Gastrocnemius medialis (tissue), 4 donors: Measurements from ENCODE around the gene IL22.

ENCODE experiments used
- POLR2A ChIP-seq, 2 donors: fragments of 450-650 bp; IDR thresholded peaks; one replicate each; pipeline ENCODE4 v1.6.1; 2017; ENCODE audit warnings: antibody characterized with exemption in 2 of 2, mild to moderate bottlenecking in 2 of 2, moderate library complexity in 2 of 2
- TF ChIP-seq, protein P1 (sequence below), 5 experiments: fragments of 450-650 bp in 3 of 5; fragments of 200-600 bp in 2 of 5; sonication (generic) in 2 of 5; IDR thresholded peaks in 4 of 5; conservative IDR thresholded peaks in 1 of 5; 1 replicate in 4 of 5; 2 replicates in 1 of 5; pipeline ENCODE4 v1.5.1; 2016 to 2019; ENCODE audit warnings: antibody characterized with exemption in 5 of 5, mild to moderate bottlenecking in 3 of 5, moderate library complexity in 3 of 5

DNA sequence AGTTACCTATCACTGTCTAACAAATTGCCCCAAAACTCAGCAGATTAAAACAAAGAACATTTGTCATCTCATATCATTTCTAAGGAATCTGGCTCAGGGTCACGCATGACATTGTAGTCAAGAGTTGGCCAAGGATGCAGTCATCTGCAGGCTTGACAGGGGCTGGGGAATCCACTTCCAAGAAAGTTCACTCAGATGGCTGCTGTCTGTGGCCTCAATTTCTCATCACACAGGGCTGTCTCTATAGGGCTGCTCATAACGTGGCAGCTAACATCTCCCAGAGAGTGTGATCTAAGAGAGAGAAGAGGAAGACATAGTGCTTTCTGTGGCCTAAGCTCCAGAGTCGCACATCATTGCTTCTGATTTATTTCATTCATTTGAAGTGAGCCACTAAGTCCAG, 17.0 kb upstream of the IL22 start:
- TF ChIP-seq, protein P1, sequence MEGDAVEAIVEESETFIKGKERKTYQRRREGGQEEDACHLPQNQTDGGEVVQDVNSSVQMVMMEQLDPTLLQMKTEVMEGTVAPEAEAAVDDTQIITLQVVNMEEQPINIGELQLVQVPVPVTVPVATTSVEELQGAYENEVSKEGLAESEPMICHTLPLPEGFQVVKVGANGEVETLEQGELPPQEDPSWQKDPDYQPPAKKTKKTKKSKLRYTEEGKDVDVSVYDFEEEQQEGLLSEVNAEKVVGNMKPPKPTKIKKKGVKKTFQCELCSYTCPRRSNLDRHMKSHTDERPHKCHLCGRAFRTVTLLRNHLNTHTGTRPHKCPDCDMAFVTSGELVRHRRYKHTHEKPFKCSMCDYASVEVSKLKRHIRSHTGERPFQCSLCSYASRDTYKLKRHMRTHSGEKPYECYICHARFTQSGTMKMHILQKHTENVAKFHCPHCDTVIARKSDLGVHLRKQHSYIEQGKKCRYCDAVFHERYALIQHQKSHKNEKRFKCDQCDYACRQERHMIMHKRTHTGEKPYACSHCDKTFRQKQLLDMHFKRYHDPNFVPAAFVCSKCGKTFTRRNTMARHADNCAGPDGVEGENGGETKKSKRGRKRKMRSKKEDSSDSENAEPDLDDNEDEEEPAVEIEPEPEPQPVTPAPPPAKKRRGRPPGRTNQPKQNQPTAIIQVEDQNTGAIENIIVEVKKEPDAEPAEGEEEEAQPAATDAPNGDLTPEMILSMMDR (IDR thresholded peaks at IDR 0.05 in 4 of 5, conservative IDR thresholded peaks at IDR 0.05 in 1 of 5): no peak
- TF ChIP-seq POLR2A (IDR thresholded peaks at IDR 0.05): no peak
